K562 (cell line): ENCODE data around the gene TEDC1.

Experiments
- POLR2G ChIP-seq: fragments of 200-400 bp; formaldehyde crosslinking; IDR thresholded peaks from 2 replicates; pipeline ENCODE4 v1.6.1; 2017; ENCODE audit warnings: low read depth, mild to moderate bottlenecking, antibody characterized with exemption, low read length, moderate library complexity
- RAD21 ChIP-seq, 2 experiments: fragments of 250-450 bp in 1 of 2; fragments of 450-650 bp in 1 of 2; sonication (Bioruptor Pico) in 1 of 2; formaldehyde crosslinking in 1 of 2; IDR thresholded peaks in 1 of 2; conservative IDR thresholded peaks in 1 of 2; 2 replicates each; pipeline versions ENCODE4 v1.4.0 to v1.8.0; 2020 to 2022; ENCODE audit warnings: mild to moderate bottlenecking in 2 of 2, moderate library complexity in 1 of 2
- TF ChIP-seq, protein P1 (sequence below): sonication (generic); formaldehyde crosslinking; IDR thresholded peaks from 2 replicates; pipeline ENCODE4 v1.8.0; 2022; ENCODE audit warnings: missing genetic modification reagents, mild to moderate bottlenecking, borderline replicate concordance
- TF ChIP-seq, protein P2 (sequence below): sonication (generic); formaldehyde crosslinking; IDR thresholded peaks from 2 replicates; pipeline ENCODE4 v1.8.1; 2023; ENCODE audit warnings: mild to moderate bottlenecking, missing genetic modification reagents, moderate library complexity
- TF ChIP-seq, protein P3 (sequence below), 2 experiments: fragments of 450-650 bp in 1 of 2; IDR thresholded peaks; 2 replicates each; pipeline ENCODE4 v1.6.1; 2011 to 2017; ENCODE audit warnings: low read depth in 2 of 2, antibody characterized with exemption in 1 of 2, borderline replicate concordance in 1 of 2, low read length in 1 of 2, mild to moderate bottlenecking in 1 of 2, mixed read lengths in 1 of 2; ENCODE audit not compliant: control insufficient read depth in 1 of 2

DNA sequence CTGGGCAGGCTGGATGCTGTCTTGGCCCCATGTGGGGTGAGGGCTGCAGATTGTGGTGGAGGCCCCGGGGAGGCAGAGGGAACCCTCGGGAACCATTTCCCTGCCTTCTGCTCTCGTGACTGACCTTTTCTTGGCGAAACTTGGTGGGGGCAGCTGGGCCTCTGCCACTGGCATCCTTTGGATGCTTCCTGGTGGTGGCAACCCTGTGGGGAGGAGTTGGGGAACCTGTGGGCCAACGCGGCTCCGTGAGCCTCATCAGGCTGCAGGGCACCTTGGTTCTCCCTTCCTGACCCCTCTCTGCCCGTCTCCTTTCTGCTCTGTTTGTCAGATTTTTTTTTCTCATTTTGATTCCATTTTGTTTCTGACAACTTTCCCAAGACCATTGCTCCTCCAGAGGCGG, 49.8 kb downstream of the TEDC1 start:
- TF ChIP-seq, protein P1, sequence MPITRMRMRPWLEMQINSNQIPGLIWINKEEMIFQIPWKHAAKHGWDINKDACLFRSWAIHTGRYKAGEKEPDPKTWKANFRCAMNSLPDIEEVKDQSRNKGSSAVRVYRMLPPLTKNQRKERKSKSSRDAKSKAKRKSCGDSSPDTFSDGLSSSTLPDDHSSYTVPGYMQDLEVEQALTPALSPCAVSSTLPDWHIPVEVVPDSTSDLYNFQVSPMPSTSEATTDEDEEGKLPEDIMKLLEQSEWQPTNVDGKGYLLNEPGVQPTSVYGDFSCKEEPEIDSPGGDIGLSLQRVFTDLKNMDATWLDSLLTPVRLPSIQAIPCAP (CRISPR knock-in tag) = no peak
- no peak for TF ChIP-seq POLR2G
- TF ChIP-seq, protein P2, sequence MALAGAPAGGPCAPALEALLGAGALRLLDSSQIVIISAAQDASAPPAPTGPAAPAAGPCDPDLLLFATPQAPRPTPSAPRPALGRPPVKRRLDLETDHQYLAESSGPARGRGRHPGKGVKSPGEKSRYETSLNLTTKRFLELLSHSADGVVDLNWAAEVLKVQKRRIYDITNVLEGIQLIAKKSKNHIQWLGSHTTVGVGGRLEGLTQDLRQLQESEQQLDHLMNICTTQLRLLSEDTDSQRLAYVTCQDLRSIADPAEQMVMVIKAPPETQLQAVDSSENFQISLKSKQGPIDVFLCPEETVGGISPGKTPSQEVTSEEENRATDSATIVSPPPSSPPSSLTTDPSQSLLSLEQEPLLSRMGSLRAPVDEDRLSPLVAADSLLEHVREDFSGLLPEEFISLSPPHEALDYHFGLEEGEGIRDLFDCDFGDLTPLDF (CRISPR knock-in tag) = no peak
- TF ChIP-seq, protein P3, sequence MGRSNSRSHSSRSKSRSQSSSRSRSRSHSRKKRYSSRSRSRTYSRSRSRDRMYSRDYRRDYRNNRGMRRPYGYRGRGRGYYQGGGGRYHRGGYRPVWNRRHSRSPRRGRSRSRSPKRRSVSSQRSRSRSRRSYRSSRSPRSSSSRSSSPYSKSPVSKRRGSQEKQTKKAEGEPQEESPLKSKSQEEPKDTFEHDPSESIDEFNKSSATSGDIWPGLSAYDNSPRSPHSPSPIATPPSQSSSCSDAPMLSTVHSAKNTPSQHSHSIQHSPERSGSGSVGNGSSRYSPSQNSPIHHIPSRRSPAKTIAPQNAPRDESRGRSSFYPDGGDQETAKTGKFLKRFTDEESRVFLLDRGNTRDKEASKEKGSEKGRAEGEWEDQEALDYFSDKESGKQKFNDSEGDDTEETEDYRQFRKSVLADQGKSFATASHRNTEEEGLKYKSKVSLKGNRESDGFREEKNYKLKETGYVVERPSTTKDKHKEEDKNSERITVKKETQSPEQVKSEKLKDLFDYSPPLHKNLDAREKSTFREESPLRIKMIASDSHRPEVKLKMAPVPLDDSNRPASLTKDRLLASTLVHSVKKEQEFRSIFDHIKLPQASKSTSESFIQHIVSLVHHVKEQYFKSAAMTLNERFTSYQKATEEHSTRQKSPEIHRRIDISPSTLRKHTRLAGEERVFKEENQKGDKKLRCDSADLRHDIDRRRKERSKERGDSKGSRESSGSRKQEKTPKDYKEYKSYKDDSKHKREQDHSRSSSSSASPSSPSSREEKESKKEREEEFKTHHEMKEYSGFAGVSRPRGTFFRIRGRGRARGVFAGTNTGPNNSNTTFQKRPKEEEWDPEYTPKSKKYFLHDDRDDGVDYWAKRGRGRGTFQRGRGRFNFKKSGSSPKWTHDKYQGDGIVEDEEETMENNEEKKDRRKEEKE (IDR thresholded peaks at IDR 0.05; ENCODE audit: borderline replicate concordance in 1 of 2, control insufficient read depth in 1 of 2, low read depth in 2 of 2, low read length in 1 of 2) = no peak
- TF ChIP-seq RAD21 (CRISPR knock-in tag; conservative IDR thresholded peaks at IDR 0.05 in 1 of 2, IDR thresholded peaks at IDR 0.05 in 1 of 2) = no peak
